Measurements from ENCODE around the gene SIRPA.

GRCh38 chr20:1939270-1939595, 44.0 kb downstream of the SIRPA start:
- TF ChIP-seq CTCF (IDR thresholded peaks at IDR 0.05) (no peak), POLR2A (IDR thresholded peaks at IDR 0.05) (no peak)
